ENCODE data around the gene RAD1. TPM values are rescaled to one million over a fixed set of nuclear protein-coding genes. Genes with fewer than 3 reads are reported as not detected.
"Not testable (repeated sequence)": the region's sequence is repeated elsewhere in the genome, so short reads cannot be mapped to it uniquely, and the experiment has no call there.

The RAD1 gene
- total RNA-seq, 2 experiments from 2014 or later, result 36.2 to 38.3 TPM

DNA sequence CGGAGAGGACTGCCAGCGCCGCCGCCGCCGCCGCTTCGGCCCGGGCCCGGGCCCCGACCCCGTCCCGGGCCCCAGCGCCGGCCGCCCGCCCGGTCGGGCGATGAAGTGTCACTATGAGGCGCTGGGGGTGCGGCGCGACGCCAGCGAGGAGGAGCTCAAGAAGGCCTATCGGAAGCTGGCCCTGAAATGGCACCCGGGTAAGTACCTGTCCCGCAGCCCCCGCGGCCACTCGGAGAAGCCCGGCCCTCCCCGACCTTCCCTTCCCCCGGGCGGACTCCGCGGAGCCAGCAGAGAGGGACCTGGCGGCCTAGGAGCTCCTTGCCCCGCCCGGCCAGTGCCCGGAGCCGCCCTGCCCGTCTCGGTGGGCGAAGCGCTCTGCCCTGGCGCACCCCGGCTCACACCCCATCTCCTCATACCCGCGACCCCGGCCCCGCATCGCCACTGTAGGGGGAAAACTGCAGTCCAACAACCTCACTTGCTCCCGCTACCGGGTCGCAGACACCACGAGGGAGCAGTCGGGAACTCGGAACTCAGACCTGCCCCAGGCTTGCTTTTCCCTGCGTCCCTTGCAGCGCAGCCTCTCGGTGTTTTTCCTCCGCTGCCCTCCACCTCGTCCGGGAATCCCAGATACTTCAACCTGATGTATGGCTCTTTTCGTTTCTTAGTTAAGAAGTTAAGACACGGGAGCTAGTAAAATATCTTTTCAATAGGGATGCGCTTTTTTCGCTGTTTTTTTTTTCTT is 14.6 kb upstream of the RAD1 start:
- intact Hi-C loops (cut with micrococcal nuclease), result loop anchor here (2.0 to 10.0 kb wide), 4 partner anchors 15 to 1221 kb away; partner anchors contain the start of genes AMACR, BRIX1, IL7R and LMBRD2
- peaks cover 30% of the 10 kb centered on the region for H3K4me1 Mint-ChIP-seq (ENCODE audit: low read depth)
- no peaks in the 10 kb centered on the region for H3K27me3 Mint-ChIP-seq
- H3K9me3 Mint-ChIP-seq, result no peaks in the 10 kb centered on the region
- ChIA-PET CTCF (interaction anchor here (1.2 to 3.1 kb wide), 5 partner anchors 9 to 407 kb away, joined by 3 to 37 read pairs (median 7); partner anchors contain the start of genes BRIX1 and RAD1), POLR2A (interaction anchor here (0.6 to 2.5 kb wide), 8 partner anchors 9 to 1312 kb away, joined by 3 to 77 read pairs (median 4); partner anchors contain the start of genes BRIX1, LMBRD2, NADK2 and RAD1)
- H3K27ac Mint-ChIP-seq, result peak overlapping the region; percentile 93
- DNase-seq, result peak; percentile 88
- peak overlapping the region; percentile 97 for H3K4me3 Mint-ChIP-seq
- H3K36me3 Mint-ChIP-seq, result peaks cover 22% of the 10 kb centered on the region

DNA sequence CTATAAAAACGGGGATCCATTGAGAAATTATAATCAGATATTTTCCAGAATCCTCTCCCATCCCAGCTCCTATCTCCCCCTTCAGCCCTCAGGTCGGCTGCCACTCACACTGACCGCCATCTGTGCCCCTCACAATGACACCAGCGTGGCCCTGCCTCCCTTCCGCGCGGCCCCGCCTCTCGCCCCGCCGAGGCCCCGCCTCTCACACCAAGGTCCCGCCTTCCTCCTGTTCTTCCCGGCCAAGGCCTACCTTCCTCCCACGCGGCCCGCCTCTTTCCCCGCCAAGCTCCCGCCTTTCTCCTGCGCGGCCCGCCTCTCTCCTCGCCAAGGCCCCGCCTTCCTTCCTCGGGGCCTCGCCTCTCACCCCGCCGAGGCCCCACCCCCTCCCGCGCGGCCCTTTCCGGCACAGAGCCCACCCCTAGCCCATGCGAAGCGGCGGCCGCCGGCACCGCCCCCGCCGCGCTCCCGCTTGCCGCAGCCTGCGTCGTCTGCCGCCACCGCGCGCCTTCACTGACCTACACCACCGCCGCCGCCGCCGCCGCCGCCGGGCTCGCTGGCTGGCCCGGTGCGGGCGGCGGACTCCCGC is 13.9 kb upstream of the RAD1 start, which contains the start of gene DNAJC21:
DNAJC21 (plus strand) TSS at position 426 of the 586 bp plus-strand sequence. CDS start 261 bp downstream, outside the sequence.
- CTCF ChIA-PET, result interaction anchor here (0.7 to 3.1 kb wide), 8 partner anchors 10 to 995 kb away, joined by 3 to 37 read pairs (median 3); partner anchors contain the start of genes BRIX1 and RAD1
- Mint-ChIP-seq H3K4me1 (ENCODE audit: low read depth) (peaks cover 35% of the 10 kb centered on the region), H3K27ac (peak within 1 kb of the TSS; percentile 93), H3K36me3 (peaks cover 27% of the 10 kb centered on the region), H3K9me3 (no peaks in the 10 kb centered on the region), H3K27me3 (no peaks in the 10 kb centered on the region), H3K4me3 (peak within 1 kb of the TSS; percentile 97)
- POLR2A ChIA-PET, result interaction anchor here (1.4 to 2.5 kb wide), 4 partner anchors 9 to 1313 kb away, joined by 3 to 77 read pairs (median 6); partner anchors contain the start of genes BRIX1, LMBRD2, NADK2 and RAD1
- DNase-seq, result peak; percentile 99
- intact Hi-C loops (cut with micrococcal nuclease), result loop anchor here (2.0 to 10.0 kb wide), 4 partner anchors 14 to 1222 kb away; partner anchors contain the start of genes AMACR, BRIX1, IL7R and LMBRD2

DNA sequence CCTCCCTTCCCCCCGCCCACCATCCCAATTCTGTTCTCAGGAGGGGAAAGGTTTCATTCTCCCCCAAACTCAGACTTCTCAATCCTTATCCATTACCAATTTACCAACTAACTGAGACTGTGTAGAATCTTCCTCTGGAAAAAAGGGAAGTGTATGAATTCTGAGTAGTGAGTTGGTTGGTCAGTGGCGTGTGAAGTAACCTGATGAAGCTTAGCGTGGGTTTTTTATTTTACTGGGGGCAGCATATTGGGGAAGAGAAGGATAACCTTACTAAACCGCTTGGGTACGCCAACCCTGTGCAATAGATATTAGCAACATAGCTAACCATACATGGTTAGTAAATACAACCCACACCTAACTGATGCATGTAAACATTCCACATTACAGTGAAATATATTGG is 13.0 kb upstream of the RAD1 start:
- Mint-ChIP-seq H3K36me3 (peaks cover 26% of the 10 kb centered on the region), H3K27ac (no peak overlapping the region), H3K4me1 (ENCODE audit: low read depth) (peaks cover 38% of the 10 kb centered on the region), H3K9me3 (no peaks in the 10 kb centered on the region), H3K27me3 (no peaks in the 10 kb centered on the region), H3K4me3 (no peak overlapping the region)
- CTCF ChIA-PET, result interaction anchor here (1.1 to 3.1 kb wide), 3 partner anchors 11 to 996 kb away, joined by 3 to 37 read pairs (median 3); partner anchors contain the start of genes BRIX1 and RAD1
- no peak for DNase-seq
- intact Hi-C loops (cut with micrococcal nuclease), result loop anchor here (2.0 to 10.0 kb wide), 4 partner anchors 13 to 1223 kb away; partner anchors contain the start of genes AMACR, BRIX1, IL7R and LMBRD2
- POLR2A ChIA-PET, result no interaction called here

DNA sequence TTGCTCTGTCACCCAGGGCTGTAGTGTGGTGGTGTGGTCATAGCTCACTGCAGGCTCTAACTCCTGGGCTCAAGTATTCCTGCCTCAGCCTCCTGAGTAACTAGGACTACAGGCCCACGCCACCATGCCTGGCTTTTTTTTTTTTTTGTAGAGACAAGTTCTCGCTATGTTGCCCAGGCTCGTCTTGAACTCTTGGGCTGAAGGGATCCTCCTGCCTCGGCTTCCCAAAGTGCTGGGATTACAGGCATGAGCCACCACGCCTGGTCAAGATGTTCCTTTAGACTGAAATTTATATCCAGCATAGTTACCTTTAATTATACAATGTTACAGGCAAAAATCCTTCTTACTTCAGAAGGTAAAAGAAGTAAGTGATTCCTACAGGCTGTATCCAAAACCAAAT is 12.5 kb upstream of the RAD1 start:
- Mint-ChIP-seq H3K9me3 (no peaks in the 10 kb centered on the region), H3K36me3 (peaks cover 26% of the 10 kb centered on the region), H3K27ac (no peak overlapping the region), H3K27me3 (no peaks in the 10 kb centered on the region), H3K4me1 (ENCODE audit: low read depth) (peaks cover 39% of the 10 kb centered on the region), H3K4me3 (no peak overlapping the region)
- no peak for DNase-seq
- CTCF ChIA-PET, result interaction anchor here (3.1 kb wide), 1 partner anchor 11 kb away, joined by 37 read pairs; the partner anchor contains the start of genes BRIX1 and RAD1
- intact Hi-C loops (cut with micrococcal nuclease), result loop anchor here (2.0 to 10.0 kb wide), 4 partner anchors 13 to 1223 kb away; partner anchors contain the start of genes AMACR, BRIX1, IL7R and LMBRD2
- POLR2A ChIA-PET, result no interaction called here

DNA sequence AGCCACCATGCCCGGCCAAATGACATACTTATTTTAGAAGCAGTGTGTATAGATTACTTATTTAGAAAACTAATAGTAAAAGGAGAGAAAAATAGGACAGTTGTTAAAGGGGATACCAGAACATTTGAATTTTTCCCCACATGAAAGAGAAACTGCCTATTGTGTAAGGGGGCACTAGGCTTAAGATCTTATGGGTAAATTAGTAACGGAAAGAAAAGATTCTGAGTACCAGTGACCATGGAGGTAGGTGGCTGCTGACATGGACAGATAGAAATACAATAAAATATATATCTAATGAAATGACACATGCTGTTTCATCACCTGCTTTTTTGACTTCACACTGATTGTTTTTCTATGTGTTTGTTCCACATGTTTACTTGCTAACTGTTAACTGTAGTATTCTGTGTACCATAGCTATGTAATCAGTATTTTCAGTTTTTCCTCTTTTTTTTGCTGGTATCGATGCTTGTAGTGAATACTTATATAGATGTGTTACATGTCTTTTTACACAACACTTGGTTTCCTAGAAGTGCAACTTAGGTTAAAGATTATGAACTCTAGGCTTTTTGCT is 11.1 kb upstream of the RAD1 start:
- peaks cover 40% of the 10 kb centered on the region for H3K4me1 Mint-ChIP-seq (ENCODE audit: low read depth)
- CTCF ChIA-PET, result no interaction called here
- intact Hi-C loops (cut with micrococcal nuclease), result loop anchor here (5.0 to 10.0 kb wide), 2 partner anchors 919 to 928 kb away; partner anchors contain the start of genes AMACR and IL7R
- H3K36me3 Mint-ChIP-seq, result peaks cover 32% of the 10 kb centered on the region
- no peaks in the 10 kb centered on the region for H3K9me3 Mint-ChIP-seq
- no peaks in the 10 kb centered on the region for H3K27me3 Mint-ChIP-seq
- H3K4me3 Mint-ChIP-seq, result no peak overlapping the region
- no peak overlapping the region for H3K27ac Mint-ChIP-seq
- POLR2A ChIA-PET, result no interaction called here
- no peak for DNase-seq

DNA sequence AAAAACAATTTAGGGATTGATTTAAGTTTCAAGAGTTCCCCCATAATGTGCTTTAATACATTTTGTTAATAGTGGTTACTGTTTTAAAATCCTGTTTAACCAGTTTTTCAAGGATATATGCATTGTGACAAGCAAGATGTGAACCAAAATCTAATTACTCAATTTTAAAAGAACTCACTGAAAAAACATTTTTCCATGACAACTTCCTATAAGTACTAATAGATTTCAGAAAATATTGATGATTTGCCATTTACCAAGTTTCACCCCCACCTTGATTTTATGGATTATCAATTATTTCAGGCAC is 9.1 kb upstream of the RAD1 start:
- H3K27me3 Mint-ChIP-seq, result no peaks in the 10 kb centered on the region
- no peak for DNase-seq
- ChIA-PET POLR2A (interaction anchor here (1.6 kb wide), 1 partner anchor 9 kb away, joined by 12 read pairs; the partner anchor contains the start of genes BRIX1 and RAD1), CTCF (interaction anchor here (1.2 to 1.5 kb wide), 2 partner anchors 9 to 438 kb away, joined by 4 to 8 read pairs; partner anchors contain the start of genes BRIX1 and RAD1)
- no peaks in the 10 kb centered on the region for H3K9me3 Mint-ChIP-seq
- peaks cover 39% of the 10 kb centered on the region for H3K36me3 Mint-ChIP-seq
- no peak overlapping the region for H3K4me3 Mint-ChIP-seq
- intact Hi-C loops (cut with micrococcal nuclease), result loop anchor here (1.0 to 10.0 kb wide), 2 partner anchors 9 to 930 kb away; partner anchors contain the start of genes BRIX1, IL7R and RAD1
- peak overlapping the region; percentile 85 for H3K27ac Mint-ChIP-seq
- H3K4me1 Mint-ChIP-seq (ENCODE audit: low read depth), result peaks cover 32% of the 10 kb centered on the region

DNA sequence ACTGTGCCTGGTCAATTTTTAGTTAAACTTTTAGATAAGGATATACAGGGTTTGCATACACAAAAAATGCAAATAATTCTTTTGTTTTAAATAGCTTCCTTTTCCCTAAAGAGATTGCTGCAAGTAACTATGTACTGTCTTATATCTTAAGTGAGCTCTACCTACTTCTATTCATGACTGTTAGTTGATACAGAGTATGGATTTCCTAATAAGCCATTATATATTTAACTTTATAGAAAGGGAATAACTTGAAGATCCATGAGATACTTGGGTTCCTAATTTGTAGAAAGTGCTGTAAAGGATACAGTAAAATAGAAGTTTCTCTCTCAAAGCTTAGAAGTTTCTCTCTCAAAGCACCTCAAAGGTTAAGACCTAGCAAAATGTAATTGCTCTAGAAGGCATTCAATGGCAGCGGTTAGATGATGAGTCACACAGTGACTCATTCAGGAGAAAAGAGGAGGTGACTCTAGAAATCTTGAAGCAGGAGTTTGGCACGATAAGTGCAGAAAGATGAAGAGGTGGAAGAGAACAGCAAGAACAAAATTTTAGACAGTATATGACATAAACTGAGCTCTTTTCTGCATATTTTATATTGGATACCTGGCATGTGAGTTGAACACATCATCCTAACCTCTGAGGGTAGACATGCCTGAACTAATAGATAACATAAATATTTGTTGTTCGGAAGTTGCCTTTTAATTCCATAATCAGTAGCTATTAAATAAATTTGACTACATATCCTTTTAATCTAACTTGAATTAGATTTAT is 8.6 kb upstream of the RAD1 start:
- H3K36me3 Mint-ChIP-seq, result peaks cover 39% of the 10 kb centered on the region
- intact Hi-C loops (cut with micrococcal nuclease), result loop anchor here (1.0 to 10.0 kb wide), 2 partner anchors 9 to 931 kb away; partner anchors contain the start of genes BRIX1, IL7R and RAD1
- peak; percentile 42 for DNase-seq
- no peaks in the 10 kb centered on the region for H3K27me3 Mint-ChIP-seq
- POLR2A ChIA-PET, result interaction anchor here (1.6 kb wide), 1 partner anchor 9 kb away, joined by 12 read pairs; the partner anchor contains the start of genes BRIX1 and RAD1
- H3K4me1 Mint-ChIP-seq (ENCODE audit: low read depth), result peaks cover 29% of the 10 kb centered on the region
- peak overlapping the region; percentile 31 for H3K4me3 Mint-ChIP-seq
- peak overlapping the region; percentile 85 for H3K27ac Mint-ChIP-seq
- CTCF ChIA-PET, result interaction anchor here (0.8 to 1.5 kb wide), 4 partner anchors 9 to 438 kb away, joined by 4 to 8 read pairs (median 4); partner anchors contain the start of genes BRIX1 and RAD1
- H3K9me3 Mint-ChIP-seq, result no peaks in the 10 kb centered on the region

DNA sequence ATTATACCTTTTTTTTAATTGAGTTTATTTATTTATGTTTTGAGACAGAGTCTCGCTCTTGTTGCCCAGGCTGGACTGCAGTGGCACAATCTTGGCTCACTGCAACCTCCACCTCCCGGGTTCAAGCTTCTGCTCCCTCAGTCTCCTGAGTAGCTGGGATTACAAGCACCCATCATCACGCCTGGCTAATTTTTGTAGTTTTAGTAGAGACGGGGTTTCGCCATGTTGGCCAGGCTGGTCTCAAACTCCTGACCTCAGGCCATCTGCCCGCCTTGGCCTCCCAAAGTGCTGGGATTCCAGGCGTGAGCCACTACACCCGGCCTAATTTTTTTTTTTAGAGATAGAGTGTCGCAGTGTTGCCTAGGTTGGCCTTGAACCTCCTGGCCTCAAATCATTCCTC is 8.0 kb upstream of the RAD1 start:
- Mint-ChIP-seq H3K27ac (peak overlapping the region; percentile 85), H3K4me1 (ENCODE audit: low read depth) (peaks cover 26% of the 10 kb centered on the region), H3K36me3 (peaks cover 43% of the 10 kb centered on the region)
- H3K4me3 Mint-ChIP-seq, H3K9me3 Mint-ChIP-seq, DNase-seq, H3K27me3 Mint-ChIP-seq: not testable (repeated sequence)
- intact Hi-C loops (cut with micrococcal nuclease), result loop anchor here (10.0 kb wide), 1 partner anchor 932 kb away; the partner anchor contains the start of gene IL7R
- CTCF ChIA-PET, result interaction anchor here (0.8 to 1.5 kb wide), 4 partner anchors 8 to 437 kb away, joined by 4 to 8 read pairs (median 4); partner anchors contain the start of genes BRIX1 and RAD1
- POLR2A ChIA-PET, result interaction anchor here (1.6 kb wide), 1 partner anchor 8 kb away, joined by 12 read pairs; the partner anchor contains the start of genes BRIX1 and RAD1

DNA sequence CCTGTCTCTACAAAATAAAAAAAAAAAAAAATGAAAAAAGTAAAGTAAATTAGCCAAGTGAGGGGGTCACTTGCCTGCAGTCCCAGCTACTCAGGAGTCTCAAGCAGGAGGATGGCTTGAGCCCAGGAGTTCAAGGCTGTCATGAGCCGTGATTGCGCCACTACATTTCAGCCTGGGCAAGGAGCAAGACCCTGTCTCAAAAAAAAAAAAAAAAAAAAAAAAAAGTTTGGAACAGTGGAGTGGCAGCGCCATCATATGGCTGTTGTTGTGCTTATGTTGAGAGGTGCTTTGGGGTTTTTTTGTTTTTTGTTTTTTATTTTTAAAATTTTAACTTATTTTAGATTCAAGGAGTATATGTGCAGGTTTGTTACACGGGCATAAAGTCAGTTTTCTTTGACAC is 3.8 kb upstream of the RAD1 start:
- intact Hi-C loops (cut with micrococcal nuclease), result loop anchor here (5.0 to 10.0 kb wide), 3 partner anchors 213 to 1956 kb away; partner anchors contain the start of genes NIPBL and RAI14
- Mint-ChIP-seq H3K9me3 (no peaks in the 10 kb centered on the region), H3K4me1 (ENCODE audit: low read depth) (peaks cover 30% of the 10 kb centered on the region), H3K27ac (no peak overlapping the region), H3K36me3 (peaks cover 41% of the 10 kb centered on the region), H3K27me3 (no peaks in the 10 kb centered on the region), H3K4me3 (no peak overlapping the region)
- CTCF ChIA-PET, result interaction anchor here (6.1 kb wide), 1 partner anchor 10 kb away, joined by 37 read pairs; the partner anchor contains the start of gene DNAJC21
- POLR2A ChIA-PET, result no interaction called here
- DNase-seq, result no peak

DNA sequence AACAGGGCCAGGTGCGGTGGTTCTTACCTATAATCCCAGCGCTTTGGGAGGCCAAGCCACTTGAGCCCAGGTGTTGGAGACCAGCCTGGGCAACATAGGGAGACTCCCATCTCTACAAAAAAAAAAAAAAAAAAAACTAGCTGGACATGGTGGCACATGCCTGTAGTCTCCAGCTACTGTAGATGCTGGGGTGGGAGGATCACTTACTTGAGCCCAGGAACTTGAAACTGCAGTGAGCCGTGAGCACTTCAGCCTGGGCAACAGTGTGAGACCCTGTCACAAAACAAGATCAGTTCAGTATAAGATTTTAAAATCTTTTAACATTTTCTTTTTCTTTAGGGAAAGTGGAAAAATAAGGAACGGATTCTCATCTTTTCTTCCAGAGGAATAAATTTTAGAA is 2.7 kb upstream of the RAD1 start:
- intact Hi-C loops (cut with micrococcal nuclease), result loop anchor here (5.0 to 10.0 kb wide), 3 partner anchors 214 to 1957 kb away; partner anchors contain the start of genes NIPBL and RAI14
- Mint-ChIP-seq H3K4me1 (ENCODE audit: low read depth) (peaks cover 27% of the 10 kb centered on the region), H3K36me3 (peaks cover 41% of the 10 kb centered on the region), H3K9me3 (no peaks in the 10 kb centered on the region), H3K27ac (peak overlapping the region; percentile 46), H3K27me3 (no peaks in the 10 kb centered on the region), H3K4me3 (no peak overlapping the region)
- POLR2A ChIA-PET, result interaction anchor here (4.4 kb wide), 1 partner anchor 12 kb away, joined by 77 read pairs; the partner anchor contains the start of gene DNAJC21
- DNase-seq, result no peak
- CTCF ChIA-PET, result interaction anchor here (1.1 to 6.1 kb wide), 2 partner anchors 11 to 15 kb away, joined by 3 to 37 read pairs; partner anchors contain the start of gene DNAJC21

Measured in activated CD4-positive, alpha-beta memory T cell treated with anti-CD3 and anti-CD28 coated beads for 36 hours (primary cell).